ENCODE data around the gene KAT8. TPM values are rescaled to one million over a fixed set of nuclear protein-coding genes. Genes with fewer than 3 reads are reported as not detected.

The KAT8 gene
- total RNA-seq, 2 donors from 2014 or later, result 39.5 to 67.3 TPM

DNA sequence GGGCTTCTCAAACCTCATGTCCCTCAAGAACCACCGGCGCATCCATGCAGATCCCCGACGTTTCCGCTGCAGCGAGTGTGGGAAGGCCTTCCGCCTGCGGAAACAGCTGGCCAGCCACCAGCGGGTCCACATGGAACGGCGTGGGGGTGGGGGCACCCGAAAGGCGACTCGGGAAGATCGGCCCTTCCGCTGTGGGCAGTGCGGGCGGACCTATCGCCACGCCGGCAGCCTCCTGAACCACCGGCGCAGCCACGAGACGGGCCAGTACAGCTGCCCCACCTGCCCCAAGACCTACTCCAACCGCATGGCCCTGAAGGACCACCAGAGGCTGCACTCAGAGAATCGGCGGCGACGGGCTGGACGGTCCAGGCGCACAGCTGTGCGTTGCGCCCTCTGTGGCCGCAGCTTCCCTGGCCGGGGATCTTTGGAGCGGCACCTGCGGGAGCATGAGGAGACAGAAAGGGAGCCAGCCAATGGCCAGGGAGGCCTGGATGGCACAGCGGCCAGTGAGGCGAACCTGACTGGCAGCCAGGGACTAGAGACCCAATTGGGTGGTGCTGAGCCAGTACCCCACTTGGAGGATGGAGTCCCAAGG lies 37.3 kb upstream of the KAT8 start:
- ATAC-seq (no peak), DNase-seq (ENCODE audit: low spot score) (no peak)
- H3K27ac Mint-ChIP-seq, result peak overlapping the region in 1 of 2 donors; percentile 35
- H3K36me3 Mint-ChIP-seq, result no peaks in the 10 kb centered on the region
- no peaks in the 10 kb centered on the region for H3K9me3 Mint-ChIP-seq
- peaks cover 14 to 22% of the 10 kb centered on the region in 2 donors for H3K4me1 Mint-ChIP-seq (ENCODE audit: low read depth in 2 of 2)
- H3K27me3 Mint-ChIP-seq, result no peaks in the 10 kb centered on the region
- H3K4me3 Mint-ChIP-seq, result no peak overlapping the region

DNA sequence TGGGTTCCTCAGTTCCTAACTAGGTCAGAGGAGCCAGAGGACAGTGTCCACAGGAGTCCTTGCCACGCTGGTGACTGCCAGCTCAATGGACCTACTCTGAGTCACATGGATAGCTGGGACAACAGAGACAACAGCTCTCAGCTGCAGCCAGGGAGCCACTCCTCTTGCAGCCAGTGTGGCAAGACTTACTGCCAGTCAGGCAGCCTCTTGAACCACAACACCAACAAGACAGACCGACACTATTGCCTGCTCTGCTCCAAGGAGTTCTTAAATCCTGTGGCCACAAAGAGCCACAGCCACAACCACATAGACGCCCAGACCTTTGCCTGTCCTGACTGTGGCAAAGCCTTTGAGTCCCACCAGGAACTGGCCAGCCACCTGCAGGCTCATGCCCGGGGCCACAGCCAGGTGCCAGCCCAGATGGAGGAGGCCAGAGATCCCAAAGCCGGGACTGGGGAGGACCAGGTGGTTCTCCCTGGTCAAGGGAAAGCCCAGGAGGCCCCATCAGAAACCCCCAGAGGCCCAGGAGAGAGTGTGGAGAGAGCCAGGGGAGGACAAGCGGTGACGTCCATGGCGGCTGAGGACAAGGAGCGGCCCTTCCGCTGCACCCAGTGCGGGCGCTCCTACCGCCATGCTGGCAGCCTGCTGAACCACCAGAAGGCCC lies 36.6 kb upstream of the KAT8 start:
- Mint-ChIP-seq H3K9me3 (no peaks in the 10 kb centered on the region), H3K27me3 (no peaks in the 10 kb centered on the region), H3K36me3 (no peaks in the 10 kb centered on the region), H3K27ac (no peak overlapping the region), H3K4me3 (no peak overlapping the region), H3K4me1 (ENCODE audit: low read depth in 2 of 2) (peaks cover 13 to 25% of the 10 kb centered on the region in 2 donors)
- ATAC-seq (no peak), DNase-seq (ENCODE audit: low spot score) (no peak)

GRCh38 chr16:31081428-31082351 lies 35.8 kb upstream of the KAT8 start:
- H3K36me3 Mint-ChIP-seq, result no peaks in the 10 kb centered on the region
- no peak overlapping the region for H3K4me3 Mint-ChIP-seq
- H3K4me1 Mint-ChIP-seq (ENCODE audit: low read depth in 2 of 2), result peaks cover 13 to 25% of the 10 kb centered on the region in 2 donors
- H3K9me3 Mint-ChIP-seq, result no peaks in the 10 kb centered on the region
- no peak overlapping the region for H3K27ac Mint-ChIP-seq
- no peak for ATAC-seq
- H3K27me3 Mint-ChIP-seq, result no peaks in the 10 kb centered on the region
- no peak for DNase-seq (ENCODE audit: low spot score)

DNA sequence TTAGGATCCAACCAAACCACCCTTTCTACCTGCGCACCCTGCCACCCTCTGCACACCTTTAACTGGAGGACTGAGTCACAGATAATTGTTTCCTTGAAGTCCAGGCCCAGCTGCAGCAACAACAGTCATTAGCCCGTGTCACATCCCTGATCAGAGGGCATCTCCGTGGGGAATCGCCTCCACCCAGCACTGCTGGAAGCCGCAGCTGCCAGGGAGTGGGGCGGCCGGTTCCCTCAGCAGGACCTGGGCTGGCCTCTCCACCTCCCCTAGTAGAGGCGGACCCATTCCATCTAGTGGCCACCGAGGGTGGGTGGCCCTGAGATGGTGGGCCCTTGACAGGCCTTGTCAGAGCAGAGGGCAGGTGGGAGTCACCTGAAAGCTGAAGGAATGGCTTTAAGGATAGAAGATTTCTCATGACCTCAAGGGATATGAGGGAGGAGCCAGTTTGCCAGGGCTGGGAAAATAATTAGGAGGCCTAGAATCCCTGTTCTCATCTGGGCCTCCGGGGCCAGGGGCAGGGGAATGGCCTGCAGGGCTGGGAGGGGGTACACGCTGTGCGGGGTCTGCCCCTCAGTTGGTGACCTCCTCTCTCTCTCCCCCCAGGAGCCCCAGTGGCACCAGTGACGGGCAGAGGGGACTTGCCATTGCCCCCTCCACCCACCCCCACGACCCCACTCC lies 35.0 kb upstream of the KAT8 start:
- ATAC-seq (no peak), DNase-seq (ENCODE audit: low spot score) (no peak)
- Mint-ChIP-seq H3K27me3 (no peaks in the 10 kb centered on the region), H3K4me3 (no peak overlapping the region), H3K9me3 (no peaks in the 10 kb centered on the region), H3K36me3 (no peaks in the 10 kb centered on the region), H3K27ac (no peak overlapping the region), H3K4me1 (ENCODE audit: low read depth in 2 of 2) (peaks cover 13 to 25% of the 10 kb centered on the region in 2 donors)

- Mint-ChIP-seq H3K4me3 (no peak overlapping the region), H3K27ac (no peak overlapping the region), H3K36me3 (no peaks in the 10 kb centered on the region), H3K4me1 (ENCODE audit: low read depth in 2 of 2) (peaks cover 8 to 21% of the 10 kb centered on the region in 2 donors), H3K27me3 (no peaks in the 10 kb centered on the region), H3K9me3 (no peaks in the 10 kb centered on the region)
- no peak for ATAC-seq
- no peak for DNase-seq (ENCODE audit: low spot score)
These were observed 34.4 kb upstream of the KAT8 start for GRCh38 chr16:31083081-31083480.

DNA sequence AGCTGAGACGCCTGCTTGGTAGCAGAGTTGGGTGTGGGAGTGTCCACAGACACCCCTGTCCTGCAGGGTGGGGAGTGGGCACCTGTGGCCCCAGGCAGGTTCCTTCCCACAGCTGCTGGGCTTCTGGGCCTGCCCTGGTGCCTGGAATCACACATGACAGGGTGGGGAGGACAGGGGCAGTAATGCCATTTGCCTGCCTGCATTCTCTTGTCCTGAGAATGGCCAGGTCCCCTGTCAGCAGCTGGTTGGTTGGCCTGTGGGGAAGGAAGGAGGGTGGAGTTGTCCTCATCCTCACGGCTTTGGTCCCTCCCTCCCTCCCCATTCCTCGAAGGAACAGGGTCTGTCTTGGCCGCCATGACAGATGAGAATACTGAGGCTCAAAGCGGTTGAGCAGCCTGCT lies 33.9 kb upstream of the KAT8 start:
- H3K27ac Mint-ChIP-seq, result no peak overlapping the region
- no peak overlapping the region for H3K4me3 Mint-ChIP-seq
- no peaks in the 10 kb centered on the region for H3K27me3 Mint-ChIP-seq
- peaks cover 6 to 18% of the 10 kb centered on the region in 2 donors for H3K4me1 Mint-ChIP-seq (ENCODE audit: low read depth in 2 of 2)
- no peaks in the 10 kb centered on the region for H3K36me3 Mint-ChIP-seq
- ATAC-seq (no peak), DNase-seq (ENCODE audit: low spot score) (no peak)
- no peaks in the 10 kb centered on the region for H3K9me3 Mint-ChIP-seq

DNA sequence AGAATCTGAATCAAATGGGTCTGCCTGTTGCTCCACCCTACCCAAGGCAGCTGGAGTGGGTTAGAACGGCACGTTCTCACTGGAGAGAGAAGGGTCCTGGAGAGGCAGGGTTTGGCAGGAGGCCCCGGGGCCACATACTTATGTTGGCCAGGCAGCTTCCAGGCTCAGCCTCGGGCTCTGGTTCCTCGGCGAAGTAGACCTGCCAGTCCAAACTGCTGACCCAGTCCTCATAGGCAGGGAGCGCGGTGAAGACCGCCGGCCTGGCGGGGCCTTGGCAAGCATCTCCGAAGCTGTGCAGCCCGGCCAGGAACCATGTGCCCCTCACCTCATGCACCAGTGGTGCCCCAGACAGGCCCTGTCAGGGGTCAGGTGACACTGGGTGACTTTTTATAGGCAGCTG lies 33.5 kb upstream of the KAT8 start:
- H3K27ac Mint-ChIP-seq, result no peak overlapping the region
- H3K36me3 Mint-ChIP-seq, result no peaks in the 10 kb centered on the region
- no peaks in the 10 kb centered on the region for H3K27me3 Mint-ChIP-seq
- no peak overlapping the region for H3K4me3 Mint-ChIP-seq
- DNase-seq (ENCODE audit: low spot score) (no peak), ATAC-seq (no peak)
- peaks cover 6 to 14% of the 10 kb centered on the region in 2 donors for H3K4me1 Mint-ChIP-seq (ENCODE audit: low read depth in 2 of 2)
- H3K9me3 Mint-ChIP-seq, result no peaks in the 10 kb centered on the region

DNA sequence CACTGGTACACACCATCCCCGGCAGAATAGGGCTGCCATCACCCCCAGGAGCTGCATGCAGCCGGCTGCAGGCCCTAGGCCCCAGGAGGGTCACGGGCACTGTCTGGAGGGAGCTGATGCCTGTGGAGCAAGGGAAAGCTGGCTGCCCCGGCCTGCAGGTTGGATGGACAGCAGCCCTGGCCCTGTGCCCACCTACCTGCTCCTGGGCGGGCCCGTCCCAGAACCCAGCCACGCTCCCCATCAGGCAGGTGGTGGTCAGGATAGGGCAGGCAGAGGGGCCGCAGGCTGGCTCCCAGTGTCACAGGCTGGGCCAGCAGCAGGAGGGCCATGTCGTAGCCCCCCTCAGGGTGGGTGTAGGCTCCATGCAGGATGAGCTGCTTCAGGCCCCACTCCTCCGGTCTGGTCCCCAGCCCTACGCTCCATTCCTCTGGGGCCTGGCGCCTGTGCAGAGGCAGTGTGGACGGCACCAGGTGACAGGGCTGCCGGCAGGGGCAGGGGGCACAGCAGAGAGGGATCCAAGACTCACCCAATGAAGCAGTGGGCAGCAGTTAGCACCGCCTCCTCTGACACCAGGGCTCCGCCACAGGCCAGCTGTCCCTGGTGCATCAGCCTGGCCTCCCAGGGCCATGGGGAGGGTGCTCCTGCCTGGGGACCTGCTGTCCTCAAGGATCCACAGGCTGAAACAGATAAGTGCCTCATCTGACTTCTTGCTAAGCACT lies 32.7 kb upstream of the KAT8 start:
- Mint-ChIP-seq H3K4me1 (ENCODE audit: low read depth in 2 of 2) (peaks cover 6 to 9% of the 10 kb centered on the region in 2 donors), H3K27me3 (no peaks in the 10 kb centered on the region), H3K36me3 (no peaks in the 10 kb centered on the region), H3K27ac (no peak overlapping the region), H3K9me3 (no peaks in the 10 kb centered on the region), H3K4me3 (no peak overlapping the region)
- peak in 1 of 2 donors; percentile 3 for ATAC-seq
- DNase-seq (ENCODE audit: low spot score), result no peak

GRCh38 chr16:31085411-31085810 lies 32.1 kb upstream of the KAT8 start:
- Mint-ChIP-seq H3K27ac (no peak overlapping the region), H3K4me1 (ENCODE audit: low read depth in 2 of 2) (peaks cover 6 to 9% of the 10 kb centered on the region in 2 donors), H3K4me3 (no peak overlapping the region), H3K36me3 (no peaks in the 10 kb centered on the region), H3K9me3 (no peaks in the 10 kb centered on the region), H3K27me3 (no peaks in the 10 kb centered on the region)
- DNase-seq (ENCODE audit: low spot score) (no peak), ATAC-seq (no peak)

GRCh38 chr16:31085873-31086628 lies 31.4 kb upstream of the KAT8 start:
- Mint-ChIP-seq H3K36me3 (no peaks in the 10 kb centered on the region), H3K27ac (no peak overlapping the region), H3K4me1 (ENCODE audit: low read depth in 2 of 2) (peaks cover 6 to 14% of the 10 kb centered on the region in 2 donors), H3K9me3 (no peaks in the 10 kb centered on the region), H3K4me3 (no peak overlapping the region), H3K27me3 (no peaks in the 10 kb centered on the region)
- DNase-seq (ENCODE audit: low spot score), result no peak
- no peak for ATAC-seq

DNA sequence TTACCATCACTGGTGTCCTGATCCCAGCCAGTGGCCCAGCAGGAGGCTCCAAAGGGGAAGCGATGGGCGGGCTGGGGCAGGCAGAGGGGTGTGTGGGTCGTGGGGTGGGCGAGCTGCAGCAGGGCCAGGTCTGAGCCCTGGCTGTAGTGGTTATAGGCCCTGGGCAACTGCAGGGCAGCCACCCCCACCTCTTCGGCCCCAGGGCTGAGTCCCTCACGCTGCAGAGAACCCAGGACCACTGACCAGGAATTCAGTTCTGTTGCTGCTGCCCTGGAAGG lies 30.9 kb upstream of the KAT8 start:
- ATAC-seq (no peak), DNase-seq (ENCODE audit: low spot score) (no peak)
- Mint-ChIP-seq H3K4me3 (no peak overlapping the region), H3K27me3 (no peaks in the 10 kb centered on the region), H3K27ac (no peak overlapping the region), H3K9me3 (no peaks in the 10 kb centered on the region), H3K36me3 (no peaks in the 10 kb centered on the region), H3K4me1 (ENCODE audit: low read depth in 2 of 2) (peaks cover 6 to 14% of the 10 kb centered on the region in 2 donors)

DNA sequence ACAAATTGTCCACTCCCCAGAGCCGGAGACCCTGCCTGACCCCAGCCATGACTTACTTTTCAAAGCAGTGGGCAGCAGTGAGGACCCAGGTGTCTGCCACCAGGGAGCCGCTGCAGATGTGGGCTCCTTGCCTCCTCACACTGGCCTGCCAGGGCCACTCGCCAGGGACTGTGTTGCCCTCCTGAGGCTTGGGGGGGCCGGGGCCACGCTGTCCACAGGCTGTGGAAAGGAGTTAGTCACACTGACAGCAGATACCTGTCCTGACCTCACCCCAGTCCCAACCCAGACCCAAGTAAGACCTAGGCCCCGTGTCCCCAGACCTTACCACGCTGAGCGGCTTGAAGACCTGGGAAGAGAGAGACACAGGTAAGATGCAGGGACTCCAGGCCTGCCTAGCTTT lies 30.0 kb upstream of the KAT8 start:
- no peak for DNase-seq (ENCODE audit: low spot score)
- Mint-ChIP-seq H3K27me3 (no peaks in the 10 kb centered on the region), H3K4me1 (ENCODE audit: low read depth in 2 of 2) (peaks cover under 1 to 9% of the 10 kb centered on the region in 2 donors), H3K9me3 (no peaks in the 10 kb centered on the region), H3K4me3 (no peak overlapping the region), H3K27ac (no peak overlapping the region), H3K36me3 (no peaks in the 10 kb centered on the region)
- no peak for ATAC-seq

- no peak for DNase-seq (ENCODE audit: low spot score)
- ATAC-seq, result no peak
- H3K27ac Mint-ChIP-seq, result no peak overlapping the region
- no peak overlapping the region for H3K4me3 Mint-ChIP-seq
- no peaks in the 10 kb centered on the region for H3K27me3 Mint-ChIP-seq
- H3K4me1 Mint-ChIP-seq (ENCODE audit: low read depth in 2 of 2), result peaks cover 0 to 8% of the 10 kb centered on the region in 2 donors
- no peaks in the 10 kb centered on the region for H3K36me3 Mint-ChIP-seq
- H3K9me3 Mint-ChIP-seq, result no peaks in the 10 kb centered on the region
These were observed 29.5 kb upstream of the KAT8 start for GRCh38 chr16:31087971-31088370.

Data from natural killer cell treated with Interleukin-12 subunit alpha and Interleukin-12 subunit beta and Interleukin-15 and Interleukin-18, amount 100 ng/mL, for 72 hours (primary cell).